Cerebellar cortex (tissue), 1 donor: ENCODE measurements around the gene EML1.
"Not testable (repeated sequence)": the region's sequence is repeated elsewhere in the genome, so short reads cannot be mapped to it uniquely, and the experiment has no call there.

Experiments
- DNase-seq: peaks from one replicate; pipeline ENCODE4 v3.0.0-alpha.2; 2015; ENCODE audit warnings: low spot score

EML1 gene

GRCh38 chr14:99755629-99756603, 37.3 kb upstream of the EML1 start:
- no peak for DNase-seq

- DNase-seq, result no peak
These were observed 36.4 kb upstream of the EML1 start for GRCh38 chr14:99756796-99757195.

- DNase-seq, result no peak
These were observed 35.7 kb upstream of the EML1 start for GRCh38 chr14:99757331-99758070.

GRCh38 chr14:99758121-99758821, 34.9 kb upstream of the EML1 start:
- DNase-seq, result no peak

GRCh38 chr14:99758872-99759545, 34.2 kb upstream of the EML1 start:
- no peak for DNase-seq

GRCh38 chr14:99759546-99759925, 33.7 kb upstream of the EML1 start:
- no peak for DNase-seq

- DNase-seq, result no peak
These were observed 32.4 kb upstream of the EML1 start for GRCh38 chr14:99760817-99761216.

GRCh38 chr14:99762911-99763310, 30.3 kb upstream of the EML1 start:
- DNase-seq, result not testable (repeated sequence)

GRCh38 chr14:99763527-99764221, 29.5 kb upstream of the EML1 start:
- DNase-seq, result no peak

- DNase-seq, result no peak
These were observed 28.9 kb upstream of the EML1 start for GRCh38 chr14:99764222-99764706.

- DNase-seq, result no peak
These were observed 24.8 kb upstream of the EML1 start for GRCh38 chr14:99768381-99768780.

GRCh38 chr14:99769123-99769522, 24.1 kb upstream of the EML1 start:
- DNase-seq, result no peak

- DNase-seq, result no peak
These were observed 23.4 kb upstream of the EML1 start for GRCh38 chr14:99769799-99770198.

GRCh38 chr14:99772371-99773283, 20.6 kb upstream of the EML1 start:
- DNase-seq, result no peak

GRCh38 chr14:99773521-99774497, 19.4 kb upstream of the EML1 start:
- no peak for DNase-seq

- peak; percentile 61 for DNase-seq
These were observed 18.5 kb upstream of the EML1 start for GRCh38 chr14:99774556-99775307.

- DNase-seq, result no peak
These were observed 17.9 kb upstream of the EML1 start for GRCh38 chr14:99775351-99775750.

- DNase-seq, result no peak
These were observed 15.3 kb upstream of the EML1 start for GRCh38 chr14:99777951-99778350.
